Stimulated activated memory B cell treated with anti-CD40 and anti-IgM and Interleukin-4, amounts not matched to agents 10 μg/mL and 1 μg/mL and 100 μg/mL, for 72 hours (primary cell): Measurements from ENCODE around the gene F2RL3.

Experiments used
- ATAC-seq: fragments of 150-1000 bp; cut with Tn5 transposase; 2 replicates; pipeline ENCODE4 v1.10.0; 2021
- H3K27ac Mint-ChIP-seq: one replicate; pipeline ENCODE4 v1.8.0; 2022; ENCODE audit warnings: mild to moderate bottlenecking, mixed read lengths
- H3K27me3 Mint-ChIP-seq: one replicate; pipeline ENCODE4 v1.8.0; 2022; ENCODE audit warnings: mixed read lengths
- H3K36me3 Mint-ChIP-seq: one replicate; pipeline ENCODE4 v1.8.0; 2022; ENCODE audit warnings: mixed read lengths
- H3K4me1 Mint-ChIP-seq: one replicate; pipeline ENCODE4 v1.8.0; 2022; ENCODE audit warnings: mixed read lengths
- H3K4me3 Mint-ChIP-seq: one replicate; pipeline ENCODE4 v1.8.0; 2022; ENCODE audit warnings: mild to moderate bottlenecking, moderate library complexity, mixed read lengths
- H3K9me3 Mint-ChIP-seq: one replicate; pipeline ENCODE4 v1.8.0; 2022; ENCODE audit warnings: mixed read lengths

The F2RL3 gene

DNA sequence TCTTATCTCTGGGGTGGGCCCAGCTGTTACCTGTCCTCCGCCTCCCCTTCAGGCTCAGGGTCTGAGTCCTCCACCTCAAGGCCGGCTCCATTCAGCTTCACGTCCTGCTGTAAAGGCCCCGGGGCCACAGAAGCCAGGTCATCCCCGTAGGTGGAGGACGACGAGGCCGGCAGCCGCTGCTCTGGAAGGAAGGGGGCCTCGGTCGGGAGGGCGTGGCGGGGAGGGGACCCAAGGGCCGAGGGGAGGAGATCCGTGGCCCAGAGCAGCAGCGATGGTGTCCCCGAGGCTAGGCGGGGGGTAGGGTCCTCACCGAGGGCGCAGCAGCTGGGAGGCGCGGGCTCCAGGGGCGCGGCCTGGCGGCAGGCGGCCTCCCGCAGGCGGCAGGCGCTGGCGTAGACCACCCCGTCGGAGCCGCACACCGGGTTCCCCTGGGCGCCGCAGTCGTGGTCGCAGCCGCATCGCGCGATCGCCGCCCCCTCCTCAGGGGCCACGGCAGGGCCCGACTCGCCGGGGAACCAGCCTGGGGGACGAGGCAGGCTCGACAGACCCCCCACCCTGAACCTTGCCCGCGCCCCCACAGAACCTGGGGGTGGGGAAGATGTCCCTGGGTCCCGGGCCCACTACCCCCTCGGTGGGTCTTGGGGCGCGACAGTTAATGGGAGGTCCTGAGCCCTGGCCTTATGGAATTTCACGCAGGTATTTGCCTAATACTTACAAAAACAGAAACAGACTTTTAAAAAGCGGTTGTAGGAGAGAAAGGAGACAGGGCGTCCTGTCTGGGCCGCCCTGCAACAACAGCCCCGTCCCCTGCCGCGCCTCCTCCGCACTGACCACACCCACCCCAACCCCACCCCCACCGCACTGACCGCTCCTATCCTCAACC is 7.6 kb downstream of the F2RL3 start:
- ATAC-seq, result peak; percentile 0
- Mint-ChIP-seq H3K4me3 (peak overlapping the region; percentile 82), H3K27ac (peak overlapping the region; percentile 69), H3K27me3 (no peaks in the 10 kb centered on the region), H3K9me3 (no peaks in the 10 kb centered on the region), H3K36me3 (no peaks in the 10 kb centered on the region), H3K4me1 (peaks cover 60% of the 10 kb centered on the region)

DNA sequence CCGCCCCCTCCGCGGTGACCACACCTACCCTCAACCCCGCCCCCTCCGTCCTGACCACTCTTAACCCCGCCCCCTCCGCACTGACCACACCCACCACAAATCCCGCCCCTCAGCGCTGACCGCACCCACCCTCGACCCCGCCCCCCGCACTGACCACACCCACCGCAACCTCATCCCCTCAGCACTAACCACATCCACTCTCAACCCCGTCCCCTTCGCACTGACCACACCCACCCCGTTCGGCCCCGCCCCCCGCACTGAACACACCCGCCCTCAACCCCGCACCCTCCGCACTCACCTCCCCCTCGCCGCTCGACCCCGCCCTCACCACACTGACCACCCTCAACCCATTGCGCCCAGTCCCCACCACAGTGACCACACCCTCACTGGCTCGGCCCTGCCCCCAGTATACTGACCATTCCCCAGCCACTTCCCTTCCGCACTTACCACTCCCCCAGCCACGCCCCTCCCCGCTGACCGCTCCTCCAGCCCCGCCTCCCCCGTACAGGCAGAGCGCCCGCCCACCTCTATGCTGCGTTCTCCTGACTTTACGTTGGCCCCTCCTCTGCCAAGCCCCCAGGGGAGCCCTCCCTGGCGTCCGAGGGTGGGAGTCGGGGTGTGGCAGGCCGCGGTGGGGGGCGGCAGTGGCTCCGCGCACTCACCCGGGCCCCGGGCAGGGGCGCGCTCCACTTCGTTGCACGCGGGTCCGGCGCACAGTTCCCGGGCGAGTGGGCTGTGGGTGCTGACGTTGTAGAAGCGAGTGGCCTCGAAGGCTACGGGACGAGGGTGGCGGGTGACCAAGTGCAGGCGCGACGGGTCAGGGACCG is 8.4 kb downstream of the F2RL3 start:
- Mint-ChIP-seq H3K9me3 (no peaks in the 10 kb centered on the region), H3K4me1 (peaks cover 53% of the 10 kb centered on the region), H3K36me3 (no peaks in the 10 kb centered on the region), H3K4me3 (peak overlapping the region; percentile 82), H3K27me3 (no peaks in the 10 kb centered on the region), H3K27ac (peak overlapping the region; percentile 69)
- ATAC-seq, result peak; percentile 78

DNA sequence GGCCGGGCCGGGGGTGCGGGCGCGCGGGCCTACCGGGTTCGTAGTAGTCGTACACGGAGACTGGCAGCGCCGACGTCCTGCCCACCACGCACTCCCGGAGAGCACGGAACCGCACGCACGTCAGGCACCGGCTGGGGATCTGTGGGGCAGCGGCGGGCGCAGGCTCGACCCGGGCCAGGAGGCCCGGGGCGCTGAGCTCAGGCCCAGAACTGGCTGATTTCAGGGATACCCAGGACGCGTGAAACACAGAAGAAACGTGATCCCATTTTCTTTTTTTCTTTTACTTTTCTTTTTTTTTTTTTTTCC is 9.0 kb downstream of the F2RL3 start:
- H3K4me3 Mint-ChIP-seq, result peak overlapping the region; percentile 82
- H3K4me1 Mint-ChIP-seq, result peaks cover 48% of the 10 kb centered on the region
- peak; percentile 35 for ATAC-seq
- no peaks in the 10 kb centered on the region for H3K9me3 Mint-ChIP-seq
- H3K27me3 Mint-ChIP-seq, result no peaks in the 10 kb centered on the region
- no peak overlapping the region for H3K27ac Mint-ChIP-seq
- no peaks in the 10 kb centered on the region for H3K36me3 Mint-ChIP-seq

DNA sequence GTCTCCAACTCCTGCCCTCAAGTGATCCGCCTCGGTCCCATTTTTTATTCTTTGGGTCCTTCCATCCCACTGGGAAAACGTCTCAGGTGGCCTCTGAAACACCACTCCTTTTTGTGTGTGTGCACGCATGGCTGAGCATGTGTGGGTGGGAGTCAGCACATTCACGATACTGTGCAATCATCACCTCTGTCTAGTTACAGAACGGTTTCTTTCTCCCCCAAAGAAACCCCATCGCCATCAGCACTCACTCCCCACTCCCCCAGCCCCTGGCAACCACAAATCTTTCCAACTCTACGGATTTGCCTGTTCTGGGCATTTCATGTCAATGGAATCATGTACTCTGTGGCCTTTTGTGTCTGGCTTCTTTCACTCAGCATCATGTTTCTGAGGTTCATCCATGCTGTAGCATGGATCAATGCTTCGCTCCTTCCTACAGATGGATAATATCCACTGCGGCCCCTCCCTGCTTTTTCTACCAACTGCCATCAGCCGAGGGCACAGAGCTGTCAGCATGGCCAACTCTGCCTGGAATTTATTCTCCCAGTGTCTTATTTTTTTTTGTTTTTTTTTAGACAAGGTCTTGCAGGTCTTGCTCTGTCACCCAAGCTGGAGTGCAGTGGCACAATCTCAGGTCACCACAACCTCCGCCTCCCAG is 9.7 kb downstream of the F2RL3 start:
- Mint-ChIP-seq H3K27me3 (no peaks in the 10 kb centered on the region), H3K36me3 (no peaks in the 10 kb centered on the region), H3K4me1 (peaks cover 41% of the 10 kb centered on the region), H3K4me3 (peak overlapping the region; percentile 82), H3K9me3 (no peaks in the 10 kb centered on the region), H3K27ac (no peak overlapping the region)
- no peak for ATAC-seq

DNA sequence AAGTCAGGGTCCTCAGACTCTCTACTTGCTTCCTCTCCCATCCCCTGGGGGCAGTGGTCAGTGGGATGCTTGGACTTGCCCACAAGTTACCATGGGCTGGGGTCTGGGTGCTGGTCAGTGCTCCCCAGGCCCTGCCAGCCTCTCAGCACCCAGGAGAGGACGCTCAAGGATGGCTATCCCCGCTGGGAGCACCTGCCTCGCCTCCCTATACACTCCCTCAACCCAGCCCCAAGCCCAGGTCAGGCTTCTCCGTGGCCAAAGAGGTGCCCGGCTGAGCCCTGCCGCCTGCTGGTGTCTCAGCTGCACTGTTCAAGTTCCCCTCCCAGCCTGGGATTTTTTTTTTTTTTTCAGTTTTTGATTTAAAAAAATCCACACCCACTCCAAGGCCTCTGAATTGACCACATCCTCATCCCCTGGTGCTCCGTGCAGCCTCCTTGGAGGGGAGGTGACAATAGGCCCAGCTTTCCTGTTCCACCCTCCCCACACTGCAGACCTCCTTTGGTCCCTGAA is 10.8 kb downstream of the F2RL3 start:
- no peaks in the 10 kb centered on the region for H3K36me3 Mint-ChIP-seq
- no peak overlapping the region for H3K27ac Mint-ChIP-seq
- no peak overlapping the region for H3K4me3 Mint-ChIP-seq
- H3K4me1 Mint-ChIP-seq, result peaks cover 30% of the 10 kb centered on the region
- no peaks in the 10 kb centered on the region for H3K9me3 Mint-ChIP-seq
- peak; percentile 10 for ATAC-seq
- H3K27me3 Mint-ChIP-seq, result no peaks in the 10 kb centered on the region

DNA sequence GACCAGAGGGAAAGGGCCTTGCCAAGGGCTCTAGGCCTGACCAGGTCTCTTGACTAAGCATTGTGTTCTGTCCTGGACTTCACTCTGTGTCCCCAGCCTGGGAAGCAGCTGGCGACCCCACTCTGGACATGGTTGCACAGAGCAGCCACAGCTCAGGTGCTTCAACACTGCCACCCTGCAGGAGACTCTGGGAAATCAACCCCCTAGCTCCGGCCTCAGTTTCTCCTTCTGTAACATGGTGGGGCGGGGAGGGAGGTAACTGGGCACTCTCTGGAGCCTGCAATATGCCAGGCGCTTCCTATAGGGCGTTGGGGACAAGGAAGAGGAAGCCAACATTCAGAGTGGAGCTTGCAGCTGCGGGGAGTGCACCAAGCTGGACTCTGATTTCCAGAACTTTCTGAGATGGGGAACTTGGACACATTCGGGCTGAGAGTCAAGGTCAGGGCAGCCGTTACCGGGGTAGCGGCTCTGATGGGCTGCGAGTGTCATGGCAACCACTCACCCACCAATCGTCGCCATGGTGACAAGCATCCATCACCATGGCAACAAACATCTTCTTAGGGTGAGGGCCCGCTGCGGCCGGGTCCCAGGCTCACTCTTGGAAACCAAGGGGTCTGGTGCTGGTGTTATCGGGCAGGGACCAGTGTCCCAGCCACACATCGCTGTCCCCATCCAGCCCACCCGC is 12.8 kb downstream of the F2RL3 start:
- Mint-ChIP-seq H3K27ac (no peak overlapping the region), H3K9me3 (no peaks in the 10 kb centered on the region), H3K36me3 (no peaks in the 10 kb centered on the region), H3K4me3 (no peak overlapping the region), H3K4me1 (peaks cover 22% of the 10 kb centered on the region), H3K27me3 (peaks cover 8% of the 10 kb centered on the region)
- no peak for ATAC-seq

DNA sequence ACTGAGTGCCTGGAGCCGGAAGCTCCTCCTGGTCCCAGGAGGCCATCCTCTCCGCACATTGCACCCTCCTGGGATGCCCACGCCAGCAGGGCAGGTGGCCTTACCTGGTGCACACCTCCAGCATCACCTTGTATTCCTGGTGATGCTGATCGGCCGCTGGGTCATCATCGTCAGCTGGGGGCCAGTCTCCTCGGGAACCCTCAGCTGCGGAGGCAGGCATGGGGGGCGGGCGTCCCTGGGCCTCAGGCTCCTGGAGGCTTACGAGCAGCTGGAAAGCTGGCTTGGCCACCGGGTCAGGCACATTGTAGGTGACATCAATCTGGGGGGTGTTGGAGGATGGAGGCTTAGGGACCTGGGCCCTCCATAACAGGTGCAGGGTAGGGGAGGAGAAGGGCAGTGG is 13.7 kb downstream of the F2RL3 start:
- Mint-ChIP-seq H3K27ac (no peak overlapping the region), H3K4me3 (no peak overlapping the region), H3K27me3 (peaks cover 9% of the 10 kb centered on the region), H3K4me1 (peaks cover 22% of the 10 kb centered on the region), H3K36me3 (no peaks in the 10 kb centered on the region), H3K9me3 (no peaks in the 10 kb centered on the region)
- ATAC-seq, result no peak

DNA sequence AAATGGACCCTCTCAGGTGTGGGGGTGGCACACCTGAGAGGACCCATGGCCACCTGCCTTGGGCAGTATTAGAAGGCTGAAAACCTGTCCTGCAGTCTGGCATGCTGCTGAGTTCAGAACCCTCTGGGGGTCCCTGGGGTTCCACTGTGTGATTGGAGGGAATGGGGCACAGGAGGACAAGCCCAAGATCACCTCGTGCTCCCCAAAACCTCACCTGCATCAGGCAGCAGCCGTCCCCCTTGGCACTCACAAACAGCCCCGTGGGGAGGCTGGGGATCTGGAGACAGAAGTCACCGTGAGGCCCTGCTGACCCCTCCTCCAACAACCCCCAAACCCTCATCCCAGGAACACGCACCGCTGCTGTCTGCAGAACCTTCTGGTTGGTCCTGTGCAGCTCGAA is 14.5 kb downstream of the F2RL3 start:
- Mint-ChIP-seq H3K27me3 (peaks cover 9% of the 10 kb centered on the region), H3K36me3 (no peaks in the 10 kb centered on the region), H3K9me3 (no peaks in the 10 kb centered on the region), H3K4me3 (no peak overlapping the region), H3K4me1 (peaks cover 17% of the 10 kb centered on the region), H3K27ac (no peak overlapping the region)
- no peak for ATAC-seq

DNA sequence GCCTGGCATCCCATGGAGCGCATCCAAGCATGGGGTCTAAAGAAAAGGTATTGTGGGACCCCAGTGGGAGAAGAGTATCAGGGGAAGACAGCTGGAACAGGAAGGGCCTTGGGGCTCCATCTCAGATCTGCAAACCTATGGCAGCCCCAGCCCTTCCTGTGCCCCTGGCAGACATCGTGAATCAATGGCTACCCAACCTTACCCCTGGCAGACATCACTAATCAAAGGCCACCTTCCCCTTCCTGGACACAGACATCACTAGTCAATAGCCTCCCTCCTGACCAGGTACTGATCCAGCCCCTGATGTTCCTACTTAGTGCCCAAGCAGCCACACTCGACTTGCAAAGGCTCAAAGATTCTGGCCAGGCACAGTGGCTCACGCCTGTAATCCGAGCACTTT is 15.8 kb downstream of the F2RL3 start:
- Mint-ChIP-seq H3K27me3 (peaks cover 9% of the 10 kb centered on the region), H3K27ac (no peak overlapping the region), H3K4me1 (peaks cover 6% of the 10 kb centered on the region), H3K4me3 (no peak overlapping the region), H3K36me3 (no peaks in the 10 kb centered on the region), H3K9me3 (no peaks in the 10 kb centered on the region)
- no peak for ATAC-seq

DNA sequence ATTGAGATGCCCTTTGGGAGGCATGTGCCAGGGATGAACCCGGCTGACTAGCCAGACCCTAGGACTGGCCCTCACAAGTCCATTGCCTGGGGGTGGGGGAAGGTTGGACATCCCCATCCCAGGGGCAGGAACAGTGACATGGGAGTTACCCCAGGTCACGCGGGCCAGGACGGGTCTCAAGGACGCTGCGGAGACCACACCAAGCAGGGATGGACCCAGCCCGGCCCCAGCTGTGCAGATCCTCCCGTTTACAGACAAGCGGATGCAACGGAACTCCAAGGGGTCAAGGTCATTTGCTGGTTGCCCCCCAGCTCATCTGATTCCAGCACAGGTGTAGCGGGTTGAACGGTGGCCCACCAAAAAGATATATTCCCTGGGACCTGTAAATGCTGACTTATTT is 20.0 kb downstream of the F2RL3 start:
- Mint-ChIP-seq H3K4me3 (no peak overlapping the region), H3K27me3 (peaks cover 9% of the 10 kb centered on the region), H3K36me3 (no peaks in the 10 kb centered on the region), H3K9me3 (peaks cover 16% of the 10 kb centered on the region), H3K4me1 (no peaks in the 10 kb centered on the region), H3K27ac (no peak overlapping the region)
- ATAC-seq, result no peak

DNA sequence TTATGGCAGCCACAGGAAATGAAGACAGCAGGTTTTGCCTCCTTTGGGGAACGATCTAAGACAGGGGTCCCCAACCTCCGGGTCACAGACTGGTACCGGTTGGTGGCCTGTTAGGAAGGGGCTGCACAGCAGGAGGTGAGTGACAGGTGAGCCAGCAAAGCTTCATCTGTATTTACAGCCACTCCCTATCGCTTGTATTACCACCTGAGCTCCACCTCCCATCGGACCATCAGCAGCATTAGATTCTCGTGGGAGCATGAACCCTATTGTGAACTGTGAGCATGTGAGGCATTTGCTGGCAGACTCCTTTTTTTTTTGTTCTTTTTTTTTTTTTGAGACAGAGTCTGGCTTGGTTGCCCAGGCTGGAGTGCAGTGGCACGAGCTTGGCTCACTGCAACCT is 22.2 kb downstream of the F2RL3 start:
- Mint-ChIP-seq H3K9me3 (peaks cover 21% of the 10 kb centered on the region), H3K4me1 (no peaks in the 10 kb centered on the region), H3K27me3 (peaks cover 16% of the 10 kb centered on the region), H3K27ac (no peak overlapping the region), H3K36me3 (no peaks in the 10 kb centered on the region), H3K4me3 (no peak overlapping the region)
- no peak for ATAC-seq

DNA sequence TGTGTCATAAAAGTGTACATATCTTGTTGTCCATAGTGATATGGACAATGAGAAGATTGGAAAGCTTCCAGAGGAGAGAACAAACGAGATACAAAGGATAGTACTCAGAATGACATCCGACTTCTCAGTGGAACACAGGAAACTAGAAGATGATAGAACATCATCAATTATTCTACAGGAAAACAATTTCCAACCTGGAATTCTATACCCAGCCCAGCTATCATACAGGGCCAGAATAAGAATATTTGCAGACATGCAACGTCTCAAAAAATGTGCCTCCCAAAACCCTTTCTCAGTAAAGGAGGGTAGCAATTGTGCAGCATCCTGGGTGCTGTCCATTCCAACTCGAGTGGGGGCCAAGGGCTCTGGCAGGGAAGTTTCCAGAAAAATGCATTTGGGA is 24.0 kb downstream of the F2RL3 start:
- Mint-ChIP-seq H3K4me3 (no peak overlapping the region), H3K27me3 (peaks cover 22% of the 10 kb centered on the region)

DNA sequence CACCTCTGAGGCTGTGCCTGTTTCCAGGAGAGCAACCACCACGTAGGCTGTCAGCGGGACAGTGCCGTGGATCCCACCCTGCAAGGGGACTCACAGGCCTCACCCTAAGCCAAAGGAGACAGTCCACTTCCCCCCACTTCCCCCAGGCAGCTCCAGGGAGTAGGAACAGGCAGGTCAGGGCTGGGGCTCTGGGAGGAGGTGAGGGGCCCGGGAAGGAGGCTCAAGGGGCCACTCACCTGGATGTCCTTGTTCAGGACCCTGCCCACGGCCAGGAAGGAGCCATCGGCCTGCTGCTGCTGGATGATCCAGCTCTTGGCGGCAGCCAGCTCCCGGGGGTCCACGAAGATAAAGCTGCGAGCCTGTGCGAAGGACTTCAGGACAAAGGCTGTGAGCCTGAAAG is 25.6 kb downstream of the F2RL3 start:
- H3K36me3 Mint-ChIP-seq, result no peaks in the 10 kb centered on the region
- no peak overlapping the region for H3K27ac Mint-ChIP-seq
- H3K9me3 Mint-ChIP-seq, result peaks cover 23% of the 10 kb centered on the region
- peaks cover 37% of the 10 kb centered on the region for H3K27me3 Mint-ChIP-seq
- no peak for ATAC-seq
- no peak overlapping the region for H3K4me3 Mint-ChIP-seq
- no peaks in the 10 kb centered on the region for H3K4me1 Mint-ChIP-seq

More for the DNA sequence above, 24.0 kb downstream of the F2RL3 start:
- H3K36me3 Mint-ChIP-seq, result no peaks in the 10 kb centered on the region
- no peak overlapping the region for H3K27ac Mint-ChIP-seq
- peaks cover 21% of the 10 kb centered on the region for H3K9me3 Mint-ChIP-seq
- no peak for ATAC-seq
- no peaks in the 10 kb centered on the region for H3K4me1 Mint-ChIP-seq

DNA sequence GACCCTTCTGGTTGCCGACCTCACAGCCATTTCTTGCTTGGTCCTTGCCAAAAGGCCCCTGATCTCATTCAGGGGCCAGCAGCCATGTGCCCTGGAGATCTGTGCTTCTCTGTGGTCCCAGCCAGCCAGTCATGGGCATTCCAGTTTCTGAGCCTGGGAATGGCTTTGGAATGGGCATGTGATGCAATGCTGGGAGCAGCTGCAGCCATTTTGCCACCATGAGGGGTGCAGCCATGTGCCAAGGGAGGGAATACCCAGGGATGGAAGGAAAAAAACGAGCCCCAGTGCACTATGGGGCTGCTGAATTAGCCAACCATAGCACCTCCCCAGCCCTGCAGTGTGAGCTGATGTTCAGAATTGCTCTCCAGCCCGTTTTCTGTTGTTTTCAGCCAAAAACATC is 26.3 kb downstream of the F2RL3 start:
- H3K4me1 Mint-ChIP-seq, result no peaks in the 10 kb centered on the region
- H3K4me3 Mint-ChIP-seq, result no peak overlapping the region
- H3K27me3 Mint-ChIP-seq, result peaks cover 44% of the 10 kb centered on the region
- no peak overlapping the region for H3K27ac Mint-ChIP-seq
- H3K9me3 Mint-ChIP-seq, result peaks cover 25% of the 10 kb centered on the region
- H3K36me3 Mint-ChIP-seq, result no peaks in the 10 kb centered on the region
- no peak for ATAC-seq

DNA sequence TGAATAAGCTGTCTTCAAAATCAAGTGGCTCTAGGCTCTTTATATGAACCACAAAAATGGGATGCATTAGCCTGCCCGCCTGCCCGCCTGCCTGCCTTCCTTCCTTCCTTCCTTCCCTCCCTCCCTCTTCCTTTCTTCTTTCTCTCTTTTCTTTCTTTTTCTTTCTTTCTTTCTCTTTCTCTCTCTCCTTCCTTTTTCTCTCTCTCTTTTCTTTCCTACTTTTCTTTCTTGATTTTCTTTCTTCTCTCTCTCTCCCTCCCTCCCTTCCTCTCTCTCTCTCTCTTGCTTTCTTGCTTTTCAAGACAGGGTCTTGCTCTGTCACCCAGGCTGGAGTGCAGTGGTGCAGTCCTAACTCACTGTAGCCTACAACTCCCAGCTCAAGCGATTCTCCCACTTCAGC is 26.9 kb downstream of the F2RL3 start:
- Mint-ChIP-seq H3K4me3 (no peak overlapping the region), H3K27me3 (peaks cover 45% of the 10 kb centered on the region), H3K9me3 (peaks cover 25% of the 10 kb centered on the region), H3K4me1 (no peaks in the 10 kb centered on the region), H3K27ac (no peak overlapping the region), H3K36me3 (no peaks in the 10 kb centered on the region)
- no peak for ATAC-seq
